ENCODE results near the gene APOE. TPM values are rescaled to one million over a fixed set of nuclear protein-coding genes. Genes with fewer than 3 reads are reported as not detected.

The APOE gene
- total RNA-seq (2022; extraction: Qiagen RNA extraction; ENCODE audit: low read depth): 13.6 to 18.6 TPM (median 13.8 TPM) in 5 replicates

DNA sequence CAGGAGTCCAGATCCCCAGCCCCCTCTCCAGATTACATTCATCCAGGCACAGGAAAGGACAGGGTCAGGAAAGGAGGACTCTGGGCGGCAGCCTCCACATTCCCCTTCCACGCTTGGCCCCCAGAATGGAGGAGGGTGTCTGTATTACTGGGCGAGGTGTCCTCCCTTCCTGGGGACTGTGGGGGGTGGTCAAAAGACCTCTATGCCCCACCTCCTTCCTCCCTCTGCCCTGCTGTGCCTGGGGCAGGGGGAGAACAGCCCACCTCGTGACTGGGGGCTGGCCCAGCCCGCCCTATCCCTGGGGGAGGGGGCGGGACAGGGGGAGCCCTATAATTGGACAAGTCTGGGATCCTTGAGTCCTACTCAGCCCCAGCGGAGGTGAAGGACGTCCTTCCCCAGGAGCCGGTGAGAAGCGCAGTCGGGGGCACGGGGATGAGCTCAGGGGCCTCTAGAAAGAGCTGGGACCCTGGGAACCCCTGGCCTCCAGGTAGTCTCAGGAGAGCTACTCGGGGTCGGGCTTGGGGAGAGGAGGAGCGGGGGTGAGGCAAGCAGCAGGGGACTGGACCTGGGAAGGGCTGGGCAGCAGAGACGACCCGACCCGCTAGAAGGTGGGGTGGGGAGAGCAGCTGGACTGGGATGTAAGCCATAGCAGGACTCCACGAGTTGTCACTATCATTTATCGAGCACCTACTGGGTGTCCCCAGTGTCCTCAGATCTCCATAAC is at the start of gene APOE:
Gene APOE, plus strand, starts transcription at position 360 of the 724 bp plus-strand sequence. CDS start 829 bp downstream, outside the sequence.

GRCh38 chr19:44891016-44891882 is 14.3 kb upstream of the APOE start, which contains the start of gene TOMM40:
Gene TOMM40 (plus strand): TSS chr19:44891254. CDS start chr19:44891416, 162 bp downstream.

GRCh38 chr19:44914433-44915206 is 9.0 kb downstream of the APOE start, which contains the start of gene APOC1:
Gene APOC1 (plus strand): TSS chr19:44914608. CDS start chr19:44914892, 284 bp downstream.

GRCh38 chr19:44942067-44942571 is 36.5 kb downstream of the APOE start, which contains the start of gene APOC4:
Gene APOC4 (plus strand): TSS chr19:44942237. CDS start chr19:44942278, 41 bp downstream.

DNA sequence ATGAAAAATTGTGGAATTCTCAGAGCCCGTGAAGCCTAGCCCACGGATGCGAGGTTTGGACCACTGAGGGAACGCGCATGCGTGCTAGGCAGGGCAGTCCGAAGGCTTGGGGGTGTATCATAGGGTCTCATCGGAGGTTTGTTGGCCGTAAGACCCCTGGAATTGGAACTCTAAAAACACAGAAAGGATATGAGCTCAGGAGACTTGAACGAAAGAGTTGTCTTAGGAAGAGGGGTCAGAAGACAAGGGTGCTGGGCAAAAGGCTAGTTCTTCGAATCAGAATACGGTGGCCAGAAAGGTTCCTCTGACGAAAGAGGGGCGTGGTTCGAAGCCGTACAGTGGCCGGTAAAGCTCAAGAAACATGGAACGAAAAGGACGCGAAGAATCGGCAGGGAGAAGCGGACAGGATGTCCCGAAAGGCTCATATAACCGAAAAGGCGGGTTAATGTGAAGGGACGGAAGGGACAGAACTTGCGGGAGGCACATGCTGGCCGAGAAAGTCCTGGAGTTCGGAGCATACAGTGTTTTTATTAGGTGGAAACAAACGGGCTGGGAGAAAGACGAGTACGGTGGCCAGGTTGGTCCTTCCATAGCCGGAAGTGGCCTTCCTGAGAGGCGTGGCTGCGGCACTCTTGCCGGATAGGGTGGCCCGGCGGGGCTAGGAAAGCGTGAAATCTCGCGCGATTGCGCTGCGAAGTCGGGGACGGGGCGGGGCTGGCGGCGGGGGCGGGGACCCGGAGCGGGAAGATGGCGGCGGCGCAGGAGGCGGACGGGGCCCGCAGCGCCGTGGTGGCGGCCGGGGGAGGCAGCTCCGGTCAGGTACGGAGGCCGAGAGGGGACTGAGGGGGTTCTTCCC is 49.3 kb downstream of the APOE start, which contains the start of gene CLPTM1:
Gene CLPTM1, plus strand, starts transcription at position 732 of the 856 bp plus-strand sequence. Its CDS starts 16 bp downstream, at position 748.

Other genes starting within 250 kb of the APOE start
- gene CEACAM19, start 234.3 kb upstream of the APOE start, total RNA-seq (2022; extraction: Qiagen RNA extraction; ENCODE audit: low read depth): 7.3 to 10.3 TPM (median 9.3 TPM) in 5 replicates
- 0.10 to 0.12 TPM (median 0.11 TPM) in 3 of 5 replicates, not detected in the others for gene CEACAM16, start 206.6 kb upstream of the APOE start, total RNA-seq (2022; extraction: Qiagen RNA extraction; ENCODE audit: low read depth)
- 38.4 to 70.3 TPM (median 61.0 TPM) in 5 replicates for gene BCL3, start 157.1 kb upstream of the APOE start, total RNA-seq (2022; extraction: Qiagen RNA extraction; ENCODE audit: low read depth)
- not detected in 5 replicates for gene CBLC, start 127.9 kb upstream of the APOE start, total RNA-seq (2022; extraction: Qiagen RNA extraction; ENCODE audit: low read depth)
- 64.5 to 83.6 TPM (median 79.2 TPM) in 5 replicates for gene BCAM, start 96.7 kb upstream of the APOE start, total RNA-seq (2022; extraction: Qiagen RNA extraction; ENCODE audit: low read depth)
- 66.5 to 83.2 TPM (median 79.6 TPM) in 5 replicates for gene NECTIN2, start 59.5 kb upstream of the APOE start, total RNA-seq (2022; extraction: Qiagen RNA extraction; ENCODE audit: low read depth)
- 187 to 262 TPM (median 238 TPM) in 5 replicates for gene TOMM40, start 14.5 kb upstream of the APOE start, total RNA-seq (2022; extraction: Qiagen RNA extraction; ENCODE audit: low read depth)
- 111 to 136 TPM (median 124 TPM) in 5 replicates for gene APOC1, start 8.8 kb downstream of the APOE start, total RNA-seq (2022; extraction: Qiagen RNA extraction; ENCODE audit: low read depth)
- gene APOC4, start 36.4 kb downstream of the APOE start, total RNA-seq (2022; extraction: Qiagen RNA extraction; ENCODE audit: low read depth): not detected in 5 replicates
- gene APOC2, start 40.3 kb downstream of the APOE start, total RNA-seq (2022; extraction: Qiagen RNA extraction; ENCODE audit: low read depth): 0.24 TPM in 1 of 5 replicates, not detected in the others
- gene CLPTM1, start 49.6 kb downstream of the APOE start, total RNA-seq (2022; extraction: Qiagen RNA extraction; ENCODE audit: low read depth): 130 to 177 TPM (median 172 TPM) in 5 replicates
- gene RELB, start 95.7 kb downstream of the APOE start, total RNA-seq (2022; extraction: Qiagen RNA extraction; ENCODE audit: low read depth): 20.7 to 43.3 TPM (median 37.9 TPM) in 5 replicates
- gene CLASRP, start 133.2 kb downstream of the APOE start, total RNA-seq (2022; extraction: Qiagen RNA extraction; ENCODE audit: low read depth): 55.4 to 67.9 TPM (median 63.9 TPM) in 5 replicates
- 8.9 to 14.9 TPM (median 12.3 TPM) in 5 replicates for gene ZNF296, start 170.7 kb downstream of the APOE start, total RNA-seq (2022; extraction: Qiagen RNA extraction; ENCODE audit: low read depth)
- 90.6 to 105 TPM (median 94.4 TPM) in 5 replicates for gene GEMIN7, start 173.5 kb downstream of the APOE start, total RNA-seq (2022; extraction: Qiagen RNA extraction; ENCODE audit: low read depth)
- 23.0 to 34.7 TPM (median 34.0 TPM) in 5 replicates for gene PPP1R37, start 187.4 kb downstream of the APOE start, total RNA-seq (2022; extraction: Qiagen RNA extraction; ENCODE audit: low read depth)

All from A549 treated with GW870086 at 1 μM for 4 hours (cell line).